Eye (tissue), 1 donor: ENCODE measurements around the gene PCDHB13.
"Not testable (repeated sequence)": the region's sequence is repeated elsewhere in the genome, so short reads cannot be mapped to it uniquely, and the experiment has no call there.

Experiments
- DNase-seq: peaks from one replicate; pipeline ENCODE4 v3.0.0-alpha.2; 2015

The PCDHB13 gene

DNA sequence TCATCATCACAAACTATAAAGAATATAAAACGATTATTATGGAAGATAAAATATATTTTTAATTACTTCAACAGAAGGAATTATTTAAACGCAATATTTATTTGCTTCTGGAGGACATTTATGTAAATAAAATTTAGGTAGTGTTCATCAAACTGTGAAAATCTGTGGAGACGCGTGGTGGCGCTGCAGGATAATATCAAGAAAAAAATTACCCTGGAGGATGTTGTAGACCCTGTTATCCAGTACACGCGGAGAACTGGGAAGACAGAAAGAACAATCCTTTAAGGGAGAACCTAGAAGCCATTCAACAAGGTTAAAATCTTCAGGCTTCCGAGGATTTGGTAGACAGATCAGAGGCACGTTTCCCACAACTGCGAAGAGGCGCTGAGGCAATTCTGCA lies 5.2 kb upstream of the PCDHB13 start, which contains the start of gene PCDHB12:
TSS of gene PCDHB12 (plus strand) at position 242 of the 400 bp plus-strand sequence. CDS start 189 bp downstream, outside the sequence.
- peak; percentile 36 for DNase-seq

DNA sequence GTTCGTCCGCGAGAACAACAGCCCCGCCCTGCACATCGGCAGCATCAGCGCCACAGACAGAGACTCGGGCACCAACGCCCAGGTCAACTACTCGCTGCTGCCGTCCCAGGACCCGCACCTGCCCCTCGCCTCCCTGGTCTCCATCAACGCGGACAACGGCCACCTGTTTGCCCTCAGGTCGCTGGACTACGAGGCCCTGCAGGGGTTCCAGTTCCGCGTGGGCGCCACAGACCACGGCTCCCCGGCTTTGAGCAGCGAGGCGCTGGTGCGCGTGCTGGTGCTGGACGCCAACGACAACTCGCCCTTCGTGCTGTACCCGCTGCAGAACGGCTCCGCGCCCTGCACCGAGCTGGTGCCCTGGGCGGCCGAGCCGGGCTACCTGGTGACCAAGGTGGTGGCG lies 3.4 kb upstream of the PCDHB13 start:
- DNase-seq = not testable (repeated sequence)

DNA sequence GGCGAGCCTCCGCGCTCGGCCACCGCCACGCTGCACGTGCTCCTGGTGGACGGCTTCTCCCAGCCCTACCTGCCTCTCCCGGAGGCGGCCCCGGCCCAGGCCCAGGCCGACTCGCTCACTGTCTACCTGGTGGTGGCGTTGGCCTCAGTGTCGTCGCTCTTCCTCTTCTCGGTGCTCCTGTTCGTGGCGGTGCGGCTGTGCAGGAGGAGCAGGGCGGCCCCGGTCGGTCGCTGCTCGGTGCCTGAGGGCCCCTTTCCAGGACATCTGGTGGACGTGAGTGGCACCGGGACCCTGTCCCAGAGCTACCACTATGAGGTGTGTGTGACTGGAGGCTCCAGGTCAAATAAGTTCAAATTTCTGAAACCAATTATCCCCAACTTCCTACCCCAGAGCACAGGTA lies 2.9 kb upstream of the PCDHB13 start:
- not testable (repeated sequence) for DNase-seq

GRCh38 chr5:141214583-141214982 lies 864 bp downstream of the PCDHB13 start:
- DNase-seq = not testable (repeated sequence)

DNA sequence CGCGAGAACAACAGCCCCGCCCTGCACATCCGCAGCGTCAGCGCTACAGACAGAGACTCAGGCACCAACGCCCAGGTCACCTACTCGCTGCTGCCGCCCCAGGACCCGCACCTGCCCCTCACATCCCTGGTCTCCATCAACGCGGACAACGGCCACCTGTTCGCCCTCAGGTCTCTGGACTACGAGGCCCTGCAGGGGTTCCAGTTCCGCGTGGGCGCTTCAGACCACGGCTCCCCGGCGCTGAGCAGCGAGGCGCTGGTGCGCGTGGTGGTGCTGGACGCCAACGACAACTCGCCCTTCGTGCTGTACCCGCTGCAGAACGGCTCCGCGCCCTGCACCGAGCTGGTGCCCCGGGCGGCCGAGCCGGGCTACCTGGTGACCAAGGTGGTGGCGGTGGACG lies 1.8 kb downstream of the PCDHB13 start:
- not testable (repeated sequence) for DNase-seq

DNA sequence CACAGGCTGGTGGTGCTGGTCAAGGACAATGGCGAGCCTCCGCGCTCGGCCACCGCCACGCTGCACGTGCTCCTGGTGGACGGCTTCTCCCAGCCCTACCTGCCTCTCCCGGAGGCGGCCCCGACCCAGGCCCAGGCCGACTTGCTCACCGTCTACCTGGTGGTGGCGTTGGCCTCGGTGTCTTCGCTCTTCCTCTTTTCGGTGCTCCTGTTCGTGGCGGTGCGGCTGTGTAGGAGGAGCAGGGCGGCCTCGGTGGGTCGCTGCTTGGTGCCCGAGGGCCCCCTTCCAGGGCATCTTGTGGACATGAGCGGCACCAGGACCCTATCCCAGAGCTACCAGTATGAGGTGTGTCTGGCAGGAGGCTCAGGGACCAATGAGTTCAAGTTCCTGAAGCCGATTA lies 2.3 kb downstream of the PCDHB13 start:
- DNase-seq = not testable (repeated sequence)

DNA sequence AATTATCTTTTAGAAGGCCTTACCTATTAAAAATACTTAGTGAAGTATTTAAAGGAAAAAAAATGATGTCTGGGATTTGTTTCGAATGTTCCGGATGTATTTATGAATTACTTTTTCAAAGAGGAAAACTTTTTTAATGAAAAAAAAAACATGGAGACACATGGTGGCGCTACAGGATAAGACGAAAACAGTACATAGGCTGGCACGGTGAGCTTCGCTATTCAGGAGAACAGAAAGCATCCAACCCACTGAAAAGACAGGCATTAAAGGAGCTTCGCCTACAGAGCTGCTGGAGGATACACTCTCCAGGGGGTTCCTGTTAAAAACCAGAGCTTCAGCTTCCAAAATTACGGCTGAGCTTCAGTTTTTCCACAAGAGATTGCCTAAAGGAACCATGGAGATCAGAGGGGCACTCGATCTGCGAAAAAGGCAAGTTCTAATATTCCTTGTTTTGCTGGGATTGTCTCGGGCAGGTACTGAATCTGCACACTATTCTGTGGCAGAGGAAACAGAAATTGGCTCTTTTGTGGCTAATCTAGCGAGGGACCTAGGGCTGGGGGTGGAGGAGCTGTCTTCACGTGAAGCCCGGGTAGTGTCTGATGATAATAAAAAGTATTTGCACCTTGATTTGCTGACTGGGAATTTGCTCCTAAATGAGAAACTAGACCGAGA lies 9.5 kb downstream of the PCDHB13 start, which contains the start of gene PCDHB14:
TSS of gene PCDHB14 (plus strand) at position 232 of the 672 bp plus-strand sequence. CDS start at position 395, 163 bp downstream.
- peak; percentile 51 for DNase-seq

DNA sequence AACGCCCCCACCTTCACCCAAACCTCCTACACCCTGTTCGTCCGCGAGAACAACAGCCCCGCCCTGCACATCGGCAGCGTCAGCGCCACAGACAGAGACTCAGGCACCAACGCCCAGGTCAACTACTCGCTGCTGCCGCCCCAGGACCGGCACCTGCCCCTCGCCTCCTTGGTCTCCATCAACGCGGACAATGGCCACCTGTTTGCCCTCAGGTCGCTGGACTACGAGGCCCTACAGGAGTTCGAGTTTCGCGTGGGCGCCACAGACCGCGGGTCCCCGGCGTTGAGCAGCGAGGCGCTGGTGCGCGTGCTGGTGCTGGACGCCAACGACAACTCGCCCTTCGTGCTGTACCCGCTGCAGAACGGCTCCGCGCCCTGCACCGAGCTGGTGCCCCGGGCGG lies 11.1 kb downstream of the PCDHB13 start:
- not testable (repeated sequence) for DNase-seq

- DNase-seq = not testable (repeated sequence)
Measured at GRCh38 chr5:141225421-141225820, 11.7 kb downstream of the PCDHB13 start.

DNA sequence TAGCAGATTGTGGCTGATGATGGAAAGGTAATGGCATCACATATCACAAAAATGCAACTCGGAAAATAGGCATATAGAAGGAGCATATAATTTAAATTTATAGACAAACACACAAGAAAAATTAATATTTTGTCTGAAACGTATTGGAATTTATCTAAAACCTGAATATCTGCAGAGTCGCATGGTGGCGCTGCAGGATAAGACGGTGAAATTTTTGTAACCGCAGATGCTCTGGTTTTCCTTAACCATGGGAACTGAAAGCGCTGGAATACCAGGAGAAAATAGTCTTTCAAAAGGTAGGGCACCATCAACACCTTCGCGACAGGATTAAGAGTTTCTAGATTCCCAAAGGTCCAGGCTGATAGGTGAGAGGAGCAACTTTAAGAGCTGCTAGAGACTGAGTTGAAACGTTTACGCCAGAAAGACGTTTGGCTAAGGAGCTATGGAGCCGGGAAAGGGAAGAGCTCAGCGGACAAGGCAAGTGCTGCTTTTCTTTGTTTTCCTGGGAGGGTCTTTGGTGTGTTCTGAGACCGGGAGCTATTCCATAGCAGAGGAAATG lies 20.5 kb downstream of the PCDHB13 start:
- DNase-seq = peak; percentile 37

- not testable (repeated sequence) for DNase-seq
Measured at GRCh38 chr5:141235922-141236321, 22.2 kb downstream of the PCDHB13 start.

DNA sequence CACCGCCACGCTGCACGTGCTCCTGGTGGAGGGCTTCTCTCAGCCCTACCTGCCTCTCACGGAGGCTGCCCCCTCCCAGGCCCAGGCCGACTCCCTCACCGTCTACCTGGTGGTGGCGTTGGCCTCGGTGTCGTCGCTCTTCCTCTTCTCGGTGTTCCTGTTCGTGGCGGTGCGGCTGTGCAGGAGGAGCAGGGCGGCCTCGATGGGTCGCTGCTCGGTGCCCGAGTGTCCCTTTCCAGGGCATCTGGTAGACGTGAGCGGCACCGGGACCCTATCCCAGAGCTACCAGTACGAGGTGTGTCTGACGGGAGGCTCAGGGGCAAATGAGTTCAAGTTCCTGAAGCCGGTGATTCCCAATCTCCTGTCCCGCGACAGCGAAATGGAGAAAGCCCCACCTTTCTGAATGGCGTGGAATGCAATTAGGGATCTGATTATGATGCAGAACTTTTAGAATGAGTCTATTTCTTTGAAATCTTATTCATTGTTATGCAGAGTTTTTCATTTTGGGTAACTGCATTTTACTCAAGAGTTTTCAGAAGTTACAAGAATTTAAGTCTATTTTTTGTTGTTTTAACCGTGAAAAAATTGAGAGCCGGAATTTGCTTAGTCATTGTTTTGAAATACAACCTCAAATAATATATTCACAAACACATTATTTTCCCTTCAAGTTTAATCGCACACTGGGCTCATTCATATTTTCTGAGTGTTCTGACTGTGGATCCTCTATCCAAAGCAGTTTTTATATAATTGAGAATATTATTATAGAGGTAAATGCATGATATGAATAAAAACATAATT lies 23.0 kb downstream of the PCDHB13 start:
- no peak for DNase-seq

GRCh38 chr5:141241496-141241895 lies 27.8 kb downstream of the PCDHB13 start:
- no peak for DNase-seq

GRCh38 chr5:141245250-141245717 lies 31.6 kb downstream of the PCDHB13 start, which contains the start of gene PCDHB15:
PCDHB15 (plus strand) TSS chr5:141245395; CDS start chr5:141245579, 184 bp downstream.
- peak; percentile 66 for DNase-seq

DNA sequence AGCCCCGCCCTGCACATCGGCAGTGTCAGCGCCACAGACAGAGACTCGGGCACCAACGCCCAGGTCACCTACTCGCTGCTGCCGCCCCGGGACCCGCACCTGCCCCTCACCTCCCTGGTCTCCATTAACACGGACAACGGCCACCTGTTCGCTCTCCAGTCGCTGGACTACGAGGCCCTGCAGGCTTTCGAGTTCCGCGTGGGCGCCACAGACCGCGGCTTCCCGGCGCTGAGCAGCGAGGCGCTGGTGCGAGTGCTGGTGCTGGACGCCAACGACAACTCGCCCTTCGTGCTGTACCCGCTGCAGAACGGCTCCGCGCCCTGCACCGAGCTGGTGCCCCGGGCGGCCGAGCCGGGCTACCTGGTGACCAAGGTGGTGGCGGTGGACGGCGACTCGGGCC lies 33.3 kb downstream of the PCDHB13 start:
- not testable (repeated sequence) for DNase-seq

DNA sequence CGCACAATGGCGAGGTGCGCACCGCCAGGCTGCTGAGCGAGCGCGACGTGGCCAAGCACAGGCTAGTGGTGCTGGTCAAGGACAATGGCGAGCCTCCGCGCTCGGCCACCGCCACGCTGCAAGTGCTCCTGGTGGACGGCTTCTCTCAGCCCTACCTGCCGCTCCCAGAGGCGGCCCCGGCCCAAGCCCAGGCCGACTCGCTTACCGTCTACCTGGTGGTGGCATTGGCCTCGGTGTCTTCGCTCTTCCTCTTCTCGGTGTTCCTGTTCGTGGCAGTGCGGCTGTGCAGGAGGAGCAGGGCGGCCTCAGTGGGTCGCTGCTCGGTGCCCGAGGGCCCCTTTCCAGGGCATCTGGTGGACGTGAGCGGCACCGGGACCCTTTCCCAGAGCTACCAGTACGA lies 33.7 kb downstream of the PCDHB13 start:
- not testable (repeated sequence) for DNase-seq

- no peak for DNase-seq
Measured at GRCh38 chr5:141250576-141250975, 36.9 kb downstream of the PCDHB13 start.

GRCh38 chr5:141258464-141258863 lies 44.7 kb downstream of the PCDHB13 start:
- DNase-seq = no peak

- no peak for DNase-seq
Measured at GRCh38 chr5:141258948-141259347, 45.2 kb downstream of the PCDHB13 start.

DNA sequence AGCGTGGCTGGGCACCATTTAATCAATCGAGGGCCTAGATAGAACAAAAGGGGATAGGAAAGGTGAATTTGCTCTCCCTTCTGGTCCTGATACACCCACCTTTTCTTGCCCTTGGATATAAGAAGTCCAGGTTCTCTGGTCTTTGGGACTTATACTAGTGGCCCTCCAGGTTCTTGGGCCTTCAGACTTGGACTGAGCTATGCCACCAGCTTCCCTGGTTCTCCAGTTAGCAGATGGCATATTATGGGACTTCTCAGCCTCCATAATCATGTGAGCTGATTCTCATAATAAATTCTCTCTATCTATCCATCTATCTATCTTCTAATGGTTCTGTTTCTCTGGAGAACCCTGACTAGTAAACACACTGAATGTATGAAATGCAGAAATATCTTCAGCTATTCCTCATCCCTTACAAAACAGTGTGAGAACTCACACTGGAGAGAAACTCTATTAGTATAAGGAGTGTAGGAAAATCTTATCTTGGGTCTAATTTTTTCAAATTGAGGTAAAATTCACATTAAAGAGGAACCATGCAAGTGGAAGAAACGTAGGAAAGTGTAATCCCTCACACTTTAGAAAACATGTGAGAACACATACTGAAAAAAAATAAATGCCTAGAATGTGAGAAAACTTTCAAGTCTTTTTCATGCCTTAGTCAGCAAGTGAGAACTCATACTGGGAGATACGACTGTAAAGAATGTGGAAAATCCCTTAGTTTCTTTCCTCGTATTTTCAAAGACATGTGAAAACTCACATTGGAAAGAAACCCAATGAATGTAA lies 46.9 kb downstream of the PCDHB13 start:
- DNase-seq = no peak

GRCh38 chr5:141261238-141261546 lies 47.5 kb downstream of the PCDHB13 start:
- no peak for DNase-seq
